Endothelial cell of umbilical vein (primary cell): ENCODE data around the gene CLEC4D. TPM values are rescaled to one million over a fixed set of nuclear protein-coding genes. Genes with fewer than 3 reads are reported as not detected.

Experiments used
- BruUV-seq: library from RNA; stranded (reverse); fragments of 400-500 nt; replicated peaks from 2 replicates; lab custom pipeline; 2021; lab: Mats Ljungman, UMichigan
- CTCF ChIA-PET: fragments of 300-600, 350-600 bp; sonication (Branson Sonifier 250); formaldehyde crosslinking; loops from one replicate; lab custom pipeline; 2021; ENCODE audit warnings: antibody characterized with exemption, inconsistent platforms; lab: Charles Lee
- POLR2A ChIA-PET: fragments of 300-600, 350-600 bp; sonication (Branson Sonifier 250); formaldehyde crosslinking; loops from one replicate; lab custom pipeline; 2021; ENCODE audit warnings: antibody characterized with exemption, inconsistent platforms; lab: Charles Lee
- DNase-seq: peaks from one replicate; pipeline ENCODE4 v3.0.0-alpha.2; 2011; ENCODE audit warnings: low read depth, low spot score
- FAIRE-seq: peaks from 2 replicates; lab custom pipeline; 2011; peaks lifted over from hg19 to GRCh38; lab: Jason Lieb, UNC
- H2AFZ ChIP-seq: 2 replicates; pipeline ENCODE4 v1.6.0; 2012; ENCODE audit warnings: low read depth, low read length, control low read depth, inconsistent platforms
- H3K27ac ChIP-seq: 2 replicates; pipeline ENCODE4 v1.5.1; 2011; ENCODE audit warnings: low read depth, mild to moderate bottlenecking, control low read depth, low read length, moderate library complexity; ENCODE audit not compliant: insufficient read depth
- H3K27me3 ChIP-seq, 2 experiments: 2 replicates each; pipeline versions ENCODE4 v1.6.0 to v1.6.1; 2011; ENCODE audit warnings: low read length in 2 of 2, mixed read lengths in 1 of 2; ENCODE audit not compliant: control insufficient read depth in 2 of 2, insufficient read depth in 2 of 2
- H3K36me3 ChIP-seq, 2 experiments: 2 replicates in 1 of 2; 3 replicates in 1 of 2; pipeline ENCODE4 v1.5.1; 2011; ENCODE audit warnings: low read length in 2 of 2, mild to moderate bottlenecking in 1 of 2, moderate library complexity in 1 of 2; ENCODE audit not compliant: control insufficient read depth in 2 of 2, insufficient read depth in 2 of 2; ENCODE audit errors: extremely low read depth in 1 of 2
- H3K4me1 ChIP-seq: 3 replicates; pipeline ENCODE4 v1.5.1; 2011; ENCODE audit warnings: mild to moderate bottlenecking, low read length; ENCODE audit not compliant: control insufficient read depth, insufficient read depth; ENCODE audit errors: extremely low read depth
- H3K4me2 ChIP-seq: 2 replicates; pipeline ENCODE4 v1.6.1; 2011; ENCODE audit warnings: low read length, control low read depth, mixed read lengths; ENCODE audit not compliant: insufficient read depth
- H3K4me3 ChIP-seq, 3 experiments: fragments of 200-600 bp in 1 of 3; sonication (generic), shearing (Covaris generic) in 1 of 3; replicated peaks in 1 of 3; 2 replicates each; pipeline ENCODE4 v1.5.1; 2011 to 2016; ENCODE audit warnings: control low read depth in 3 of 3, low read length in 3 of 3, mild to moderate bottlenecking in 2 of 3, inconsistent platforms in 1 of 3, low read depth in 1 of 3, moderate library complexity in 1 of 3; ENCODE audit not compliant: insufficient read depth in 1 of 3
- H3K79me2 ChIP-seq: 2 replicates; pipeline ENCODE4 v1.6.0; 2012; ENCODE audit warnings: low read length, inconsistent platforms; ENCODE audit not compliant: control insufficient read depth, insufficient read depth
- H3K9ac ChIP-seq: replicated peaks from 2 replicates; pipeline ENCODE3; 2011; ENCODE audit warnings: low read length, control low read depth; ENCODE audit not compliant: insufficient read depth; ENCODE audit errors: extremely low read depth
- H3K9me1 ChIP-seq: replicated peaks from 3 replicates; pipeline ENCODE4 v1.6.0; 2011; ENCODE audit warnings: mild to moderate bottlenecking, low read length; ENCODE audit not compliant: control insufficient read depth, insufficient read depth; ENCODE audit errors: extremely low read depth
- H3K9me3 ChIP-seq: replicated peaks from 2 replicates; pipeline ENCODE4 v1.5.1; 2012; ENCODE audit warnings: low read length, inconsistent platforms; ENCODE audit not compliant: control insufficient read depth, insufficient read depth
- H4K20me1 ChIP-seq: replicated peaks from 2 replicates; pipeline ENCODE3; 2011; ENCODE audit warnings: mild to moderate bottlenecking, low read length; ENCODE audit not compliant: control insufficient read depth, insufficient read depth; ENCODE audit errors: extremely low read depth
- GATA2 ChIP-seq: IDR thresholded peaks from 2 replicates; pipeline ENCODE4 v1.7.0; 2011; ENCODE audit warnings: low read depth, mild to moderate bottlenecking, moderate library complexity, mixed read lengths, low read length; ENCODE audit not compliant: insufficient read length, insufficient read depth
- JUN ChIP-seq: IDR thresholded peaks from 2 replicates; pipeline ENCODE4 v1.6.1; 2011; ENCODE audit warnings: borderline replicate concordance, low read depth; ENCODE audit not compliant: insufficient read length, insufficient read depth
- MAX ChIP-seq: IDR thresholded peaks from 2 replicates; pipeline ENCODE4 v1.6.1; 2011; ENCODE audit not compliant: insufficient read depth, insufficient read length
- MYC ChIP-seq: IDR thresholded peaks from one replicate; pipeline ENCODE4 v1.6.1; 2011; ENCODE audit warnings: mild to moderate bottlenecking, low read depth, low read length
- POLR2A ChIP-seq: IDR thresholded peaks from 2 replicates; pipeline ENCODE4 v1.6.1; 2012; ENCODE audit warnings: low read depth, mild to moderate bottlenecking, control low read depth, low read length
- POLR2AphosphoS5 ChIP-seq: IDR thresholded peaks from 2 replicates; pipeline ENCODE4 v1.6.1; 2012; ENCODE audit warnings: low read depth, mild to moderate bottlenecking, control low read depth, low read length, moderate library complexity; ENCODE audit not compliant: insufficient read depth
- dilution Hi-C: fragments of 300-500 bp; cut with MboI; formaldehyde crosslinking; loops from one replicate; pipeline ENCODE4 v1.15.0; 2019; ENCODE audit warnings: low sequenced_read_pairs; ENCODE audit not compliant: extremely low pct_ligation_motif_present
- intact Hi-C: fragments of 100-400 bp; cut with micrococcal nuclease; formaldehyde crosslinking; loops from one replicate; pipeline ENCODE4 v1.10.0; 2022
- polyA plus RNA-seq, 4 experiments: library from polyadenylated mRNA; depleted of rRNA in 3 of 4; stranded (reverse) in 3 of 4; unstranded in 1 of 4; fragments of >200 nt; gene quantifications; 2 replicates each; pipeline versions ENCODE4 v1.2.1 to v1.2.3, GENCODE V29; 2011 to 2012; ENCODE audit warnings: missing spikeins in 1 of 4
- total RNA-seq: library from RNA; stranded (reverse); gene quantifications from 2 replicates; pipeline ENCODE4 v1.2.3, GENCODE V29; 2021

The CLEC4D gene
- total and polyA plus RNA-seq, 2 donors (not counting 3 experiments of a cell fraction or from before 2014, with no cell fraction given): not detected

GRCh38 chr12:8508223-8508622 lies 5.1 kb upstream of the CLEC4D start:
- POLR2A ChIA-PET: no interaction called here
- no peak for DNase-seq
- no peak overlapping the region for H3K27ac ChIP-seq
- H4K20me1 ChIP-seq: no peaks in the 10 kb centered on the region
- H3K4me1 ChIP-seq: no peaks in the 10 kb centered on the region
- H3K9me3 ChIP-seq: no peaks in the 10 kb centered on the region
- FAIRE-seq: no peak
- dilution Hi-C loops (no loop called here), intact Hi-C loops (no loop called here)
- no peak overlapping the region for H3K4me2 ChIP-seq
- H3K4me3 ChIP-seq: no peak overlapping the region
- BruUV-seq: no TSS peak
- H2AFZ ChIP-seq: no peak overlapping the region
- H3K36me3 ChIP-seq: no peaks in the 10 kb centered on the region
- no peak for TF ChIP-seq POLR2AphosphoS5
- no peak overlapping the region for H3K9ac ChIP-seq
- H3K9me1 ChIP-seq: no peaks in the 10 kb centered on the region
- no peaks in the 10 kb centered on the region for H3K79me2 ChIP-seq
- H3K27me3 ChIP-seq: peaks cover 0 to 4% of the 10 kb centered on the region in 2 experiments
- CTCF ChIA-PET: interaction anchor here (1.0 kb wide), 1 partner anchor 36 kb away, joined by 3 read pairs; no protein-coding TSS in a partner anchor

- intact Hi-C loops (no loop called here), dilution Hi-C loops (no loop called here)
- TF ChIP-seq GATA2 (no peak), MAX (no peak), MYC (no peak), JUN (no peak), POLR2A (no peak), POLR2AphosphoS5 (no peak)
- H3K9me3 ChIP-seq: no peaks in the 10 kb centered on the region
- H3K4me3 ChIP-seq: no peak overlapping the region
- no peaks in the 10 kb centered on the region for H3K9me1 ChIP-seq
- no peaks in the 10 kb centered on the region for H4K20me1 ChIP-seq
- no peak for FAIRE-seq
- no peaks in the 10 kb centered on the region for H3K4me1 ChIP-seq
- no peaks in the 10 kb centered on the region for H3K36me3 ChIP-seq
- H3K79me2 ChIP-seq: no peaks in the 10 kb centered on the region
- no peak overlapping the region for H3K27ac ChIP-seq
- H3K4me2 ChIP-seq: no peak overlapping the region
- no peak overlapping the region for H2AFZ ChIP-seq
- H3K27me3 ChIP-seq: peaks cover 0 to 6% of the 10 kb centered on the region in 2 experiments
- BruUV-seq: no TSS peak
- no peak overlapping the region for H3K9ac ChIP-seq
- no peak for DNase-seq
- ChIA-PET POLR2A (no interaction called here), CTCF (interaction anchor here (0.6 to 2.1 kb wide), 2 partner anchors 9 to 35 kb away, joined by 3 to 6 read pairs; no protein-coding TSS in a partner anchor)
Observed at GRCh38 chr12:8508910-8509841, 4.1 kb upstream of the CLEC4D start.
